Measurements from ENCODE around the gene GGA1.

- no peak for TF ChIP-seq CTCF (IDR thresholded peaks at IDR 0.05)
- TF ChIP-seq POLR2A (IDR thresholded peaks at IDR 0.05), result no peak
These were observed 67.5 kb downstream of the GGA1 start for GRCh38 chr22:37675930-37676735.

All from heart left ventricle (tissue), 13 donors.